ENCODE data around the gene CDC25A. TPM values are rescaled to one million over a fixed set of nuclear protein-coding genes. Genes with fewer than 3 reads are reported as not detected.
A peak's percentile ranks its signal among the peaks of the same experiment; 100 is the strongest.

The CDC25A gene
- total and polyA plus RNA-seq, 12 donors, result 0.57 to 23.6 (median 1.3) TPM

GRCh38 chr3:48202632-48203031 is 14.4 kb upstream of the CDC25A start:
- Histone ChIP-seq H3K27ac (no peak overlapping the region), H3K27me3 (no peaks in the 10 kb centered on the region), H3K4me1 (replicated peaks in 1 of 2) (no peaks in the 10 kb centered on the region), H3K36me3 (replicated peaks in 1 of 2) (no peaks in the 10 kb centered on the region), H3K9me3 (replicated peaks in 1 of 3) (no peaks in the 10 kb centered on the region), H3K4me3 (no peak overlapping the region)
- no peak for TF ChIP-seq POLR2A (IDR thresholded peaks at IDR 0.05)
- TF ChIP-seq CTCF (IDR thresholded peaks at IDR 0.05), result no peak
- 68 to 78% (median 76%) methylated on average over 6 of the region's 6 CpGs for WGBS, 4 donors
- intact Hi-C loops (cut with DNase I), result no loop called here
- no peak for DNase-seq

DNA sequence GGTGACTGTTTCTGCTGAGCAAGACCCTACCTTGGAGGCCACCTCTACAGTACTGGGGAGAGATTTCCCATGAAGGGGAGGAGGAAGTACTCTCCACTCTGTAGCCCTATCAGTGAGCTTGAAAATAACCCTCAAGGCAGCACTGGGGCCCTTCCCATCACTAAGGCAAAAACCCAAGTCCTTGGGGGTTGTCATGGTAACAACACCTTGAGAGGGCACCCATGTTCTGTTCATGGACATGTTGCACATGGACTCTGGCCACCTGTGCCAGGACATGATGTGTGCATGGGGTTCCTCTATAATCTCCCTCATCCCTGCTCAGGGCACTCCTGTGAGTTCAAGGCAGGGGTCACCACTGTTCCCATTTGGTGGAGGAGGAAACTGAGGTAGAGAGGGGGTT is 10.9 kb upstream of the CDC25A start:
- no peaks in the 10 kb centered on the region for H3K36me3 ChIP-seq (replicated peaks in 1 of 2)
- intact Hi-C loops (cut with DNase I), result loop anchor here in 1 of 2 donors (10.0 kb wide), 1 partner anchor 236 kb away; the partner anchor contains the start of gene PLXNB1
- DNase-seq, result no peak

GRCh38 chr3:48196611-48197010 is 8.4 kb upstream of the CDC25A start:
- Histone ChIP-seq H3K27me3 (no peaks in the 10 kb centered on the region), H3K4me3 (no peak overlapping the region), H3K9me3 (replicated peaks in 1 of 3) (no peaks in the 10 kb centered on the region), H3K27ac (no peak overlapping the region), H3K4me1 (replicated peaks in 1 of 2) (no peaks in the 10 kb centered on the region), H3K36me3 (replicated peaks in 1 of 2) (no peaks in the 10 kb centered on the region)
- intact Hi-C loops (cut with DNase I), result loop anchor here in 1 of 2 donors (10.0 kb wide), 1 partner anchor 238 kb away; the partner anchor contains the start of gene PLXNB1
- TF ChIP-seq POLR2A (IDR thresholded peaks at IDR 0.05) (no peak), CTCF (IDR thresholded peaks at IDR 0.05) (no peak)
- WGBS, 4 donors, result 63 to 90% (median 77%) methylated on average over 1 of the region's 1 CpG
- DNase-seq, result no peak

More for the DNA sequence above, 10.9 kb upstream of the CDC25A start:
- no peaks in the 10 kb centered on the region for H3K4me1 ChIP-seq (replicated peaks in 1 of 2)
- H3K4me3 ChIP-seq, result no peak overlapping the region
- no peaks in the 10 kb centered on the region for H3K9me3 ChIP-seq (replicated peaks in 1 of 3)
- H3K27ac ChIP-seq, result no peak overlapping the region
- H3K27me3 ChIP-seq, result no peaks in the 10 kb centered on the region
- TF ChIP-seq CTCF (IDR thresholded peaks at IDR 0.05), result no peak
- no peak for TF ChIP-seq POLR2A (IDR thresholded peaks at IDR 0.05)

DNA sequence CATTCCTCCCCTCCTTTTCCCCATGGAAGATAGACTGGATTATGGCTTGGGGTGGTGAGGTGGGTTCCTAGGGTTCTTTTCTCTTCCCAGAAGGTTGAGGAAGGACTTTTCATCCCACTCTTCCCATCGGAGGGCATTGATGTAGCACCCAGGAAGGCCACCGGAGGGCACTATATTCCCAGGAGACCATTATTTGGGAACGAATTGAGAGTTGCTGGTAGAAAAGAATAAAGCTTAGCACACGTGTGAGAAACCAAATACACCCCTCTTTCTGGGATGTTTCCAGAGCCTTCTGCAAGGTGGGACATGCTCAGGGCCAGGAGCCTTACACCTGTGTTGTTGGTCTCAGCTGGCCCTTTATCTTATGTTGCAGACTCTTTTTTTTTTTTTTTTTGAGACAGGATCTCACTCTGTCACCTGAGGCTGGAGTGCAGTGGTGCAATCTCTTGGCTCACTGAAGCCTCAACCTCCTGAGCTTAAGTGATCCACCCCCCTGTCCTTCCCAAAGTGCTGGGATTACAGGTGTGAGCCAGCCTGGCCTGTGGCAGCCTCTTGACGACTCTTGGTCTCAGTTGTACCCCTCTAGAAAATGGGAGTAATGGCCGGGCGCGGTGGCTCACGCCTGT is 6.3 kb upstream of the CDC25A start:
- intact Hi-C loops (cut with DNase I), result loop anchor here in 1 of 2 donors (10.0 kb wide), 1 partner anchor 240 kb away; the partner anchor contains the start of gene PLXNB1
- 2 to 52% (median 50%) methylated on average over 4 to 9 of the region's 9 CpGs for WGBS, 4 donors

More for the DNA sequence above, 6.3 kb upstream of the CDC25A start:
- H3K4me1 ChIP-seq (replicated peaks in 1 of 2), result no peaks in the 10 kb centered on the region
- DNase-seq, result peak; percentile 55 to 86 (median 66)
- no peaks in the 10 kb centered on the region for H3K9me3 ChIP-seq (replicated peaks in 1 of 3)
- no peaks in the 10 kb centered on the region for H3K27me3 ChIP-seq
- no peak overlapping the region for H3K27ac ChIP-seq
- H3K4me3 ChIP-seq, result no peak overlapping the region
- H3K36me3 ChIP-seq (replicated peaks in 1 of 2), result no peaks in the 10 kb centered on the region
- peak; percentile 53 to 79 (median 72) for TF ChIP-seq CTCF (IDR thresholded peaks at IDR 0.05)
- TF ChIP-seq POLR2A (IDR thresholded peaks at IDR 0.05), result no peak
